Head of caudate nucleus (tissue), 42 donors: Measurements from ENCODE around the gene APEX1.
"Not testable (repeated sequence)": the region's sequence is repeated elsewhere in the genome, so short reads cannot be mapped to it uniquely, and the experiment has no call there.

Experiments
- DNase-seq, 42 donors: peaks; one replicate each; pipeline versions ENCODE4 v3.0.0 to v3.0.0-alpha.2; 2020 to 2021; ENCODE audit warnings: mixed read lengths in 7 of 42
- intact Hi-C: fragments of 100-400 bp; cut with DNase I; formaldehyde crosslinking; loops from one replicate; pipeline ENCODE4 v1.15.0; 2022

The APEX1 gene

DNA sequence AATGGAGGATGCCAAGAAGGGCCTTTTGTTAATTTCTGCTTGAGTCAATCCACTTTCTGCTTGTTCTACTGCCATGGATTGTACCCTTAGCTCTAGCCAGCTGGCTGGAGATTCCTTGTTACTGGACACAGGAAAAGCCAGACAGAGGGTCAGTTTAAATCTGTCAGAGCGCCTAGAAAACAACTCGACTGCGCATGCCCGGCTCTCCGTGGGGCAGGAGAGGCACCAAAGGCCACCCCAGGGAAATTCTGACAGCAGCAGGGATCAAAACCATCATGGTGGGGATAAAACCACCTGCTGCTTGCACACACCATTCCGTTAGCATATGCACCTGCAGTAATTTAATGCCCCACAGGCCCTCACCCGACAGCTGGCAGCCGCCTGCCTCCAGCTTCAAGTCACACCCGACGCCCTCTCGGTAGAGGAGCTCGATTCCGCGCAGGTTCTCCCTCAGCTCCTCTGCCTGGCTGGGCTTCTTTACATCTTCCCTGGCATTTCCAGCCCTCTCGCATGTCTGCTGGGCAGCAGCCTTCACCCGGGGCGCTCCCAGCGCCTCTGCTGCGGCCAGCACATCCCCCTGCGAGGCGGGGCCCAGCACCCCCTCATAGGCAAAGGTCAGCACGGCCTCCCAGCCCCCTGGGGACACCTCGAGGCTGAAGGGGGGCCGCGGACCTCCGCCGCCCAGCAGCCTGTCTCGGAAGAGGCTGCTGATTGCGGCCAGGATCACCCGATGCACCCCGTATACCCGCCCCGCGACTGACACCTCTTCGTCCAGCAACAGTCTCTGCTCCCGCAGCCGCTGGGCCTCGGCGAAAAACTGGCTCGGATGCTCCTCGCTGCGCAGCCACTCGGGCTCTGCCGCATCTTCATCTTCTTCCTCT lies 20.1 kb upstream of the APEX1 start:
- intact Hi-C loops: no loop called here
- peak; percentile 40 to 90 (median 78) for DNase-seq

DNA sequence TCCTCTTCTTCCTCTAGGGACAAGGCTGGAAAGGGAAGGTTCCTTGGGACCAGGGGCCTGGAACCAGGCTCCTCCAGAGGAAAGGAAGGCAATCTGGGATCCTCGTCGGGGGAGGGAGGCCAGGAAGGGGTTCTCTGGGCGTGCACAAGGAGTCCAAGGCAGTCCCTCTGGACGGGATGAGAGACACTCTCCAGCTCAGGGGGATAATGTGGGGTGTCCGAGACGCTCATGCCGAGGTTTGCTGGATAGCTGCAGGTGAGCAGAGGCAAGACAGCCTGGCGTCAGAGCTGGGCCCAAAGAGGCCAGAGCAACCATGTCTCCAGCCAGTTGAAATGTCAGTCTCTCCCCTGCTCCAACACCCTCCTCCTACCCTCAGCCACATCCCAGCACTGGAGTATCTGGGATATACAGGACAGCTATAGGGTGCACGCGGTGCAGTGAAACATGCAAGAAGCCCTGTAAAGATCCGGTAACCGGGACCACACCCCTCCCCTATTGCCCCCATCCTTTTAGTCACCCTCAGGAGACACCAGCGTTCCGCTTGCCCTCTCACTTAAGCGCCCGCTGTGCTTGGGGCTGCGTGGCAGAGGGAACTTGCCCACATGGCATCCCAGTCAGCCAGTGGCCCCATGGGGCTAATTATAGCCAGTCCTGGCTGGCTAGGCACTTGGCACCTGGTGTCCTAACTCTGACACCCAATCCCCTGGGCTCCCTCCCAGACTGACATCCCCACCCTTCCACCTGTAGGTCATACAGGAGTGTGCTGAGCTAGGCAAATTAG lies 19.3 kb upstream of the APEX1 start, which contains the start of gene KLHL33:
Gene KLHL33, minus strand, starts transcription at position 585 of the 781 bp plus-strand sequence. Its CDS starts 355 bp downstream, at position 230.
- intact Hi-C loops: no loop called here
- DNase-seq: no peak

DNA sequence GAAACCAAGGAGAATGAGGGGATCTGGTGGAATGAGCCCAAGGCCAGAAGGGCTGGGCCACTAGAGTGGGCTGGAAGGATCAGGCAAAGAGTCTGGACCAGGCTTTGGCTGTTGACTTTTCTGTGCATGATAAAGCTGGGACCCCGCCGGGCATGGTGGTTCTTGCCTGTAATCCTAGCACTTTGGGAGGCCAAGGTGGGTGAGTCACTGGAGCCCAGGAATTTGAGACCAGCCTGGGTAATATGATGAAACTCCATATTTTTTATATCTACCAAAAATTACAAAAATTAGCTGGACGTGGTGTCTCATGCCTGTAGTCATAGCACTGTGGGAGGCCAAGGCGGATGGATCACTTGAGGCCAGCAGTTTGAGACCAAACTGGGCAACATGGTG lies 18.7 kb upstream of the APEX1 start:
- intact Hi-C loops: no loop called here
- DNase-seq: no peak

DNA sequence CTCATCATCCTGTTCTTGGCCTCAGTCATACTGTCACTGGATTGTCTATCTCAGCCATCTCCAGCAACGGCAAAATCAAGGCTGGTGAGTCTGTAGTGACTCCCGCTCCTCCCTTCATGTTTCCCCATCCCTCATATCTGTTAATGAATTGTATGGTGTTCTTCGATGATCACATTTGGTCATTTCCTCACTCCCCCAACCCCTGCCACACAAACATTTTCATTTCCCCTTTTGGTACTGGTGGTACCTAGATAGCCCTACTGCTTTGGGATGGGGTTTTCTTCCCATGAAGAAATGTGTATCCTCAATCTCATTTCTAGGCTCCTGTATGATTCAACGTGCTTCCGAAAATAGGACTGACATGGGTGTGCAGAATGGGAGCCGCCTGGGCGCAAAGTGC lies 16.4 kb upstream of the APEX1 start:
- intact Hi-C loops: no loop called here
- no peak for DNase-seq

DNA sequence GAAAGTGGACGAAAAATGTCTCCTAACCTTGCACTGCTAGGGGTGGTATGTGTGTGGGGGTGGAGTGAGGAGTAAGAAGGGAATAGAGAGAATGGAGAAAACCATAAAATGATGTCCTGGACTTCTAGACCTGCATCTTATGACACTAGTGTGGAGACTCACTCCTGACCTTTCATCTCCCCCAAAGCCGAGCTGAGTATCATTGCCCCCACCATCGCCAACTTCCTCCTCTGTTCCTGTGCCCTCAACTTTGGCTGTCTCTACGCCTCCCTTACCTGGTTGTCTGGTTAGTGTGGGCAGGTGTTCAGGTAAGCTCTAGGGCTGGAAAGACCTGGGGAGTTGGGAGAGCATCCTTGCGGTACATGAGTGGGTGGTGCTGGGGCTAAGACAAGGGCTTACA lies 14.6 kb upstream of the APEX1 start:
- DNase-seq: no peak
- intact Hi-C loops: no loop called here

DNA sequence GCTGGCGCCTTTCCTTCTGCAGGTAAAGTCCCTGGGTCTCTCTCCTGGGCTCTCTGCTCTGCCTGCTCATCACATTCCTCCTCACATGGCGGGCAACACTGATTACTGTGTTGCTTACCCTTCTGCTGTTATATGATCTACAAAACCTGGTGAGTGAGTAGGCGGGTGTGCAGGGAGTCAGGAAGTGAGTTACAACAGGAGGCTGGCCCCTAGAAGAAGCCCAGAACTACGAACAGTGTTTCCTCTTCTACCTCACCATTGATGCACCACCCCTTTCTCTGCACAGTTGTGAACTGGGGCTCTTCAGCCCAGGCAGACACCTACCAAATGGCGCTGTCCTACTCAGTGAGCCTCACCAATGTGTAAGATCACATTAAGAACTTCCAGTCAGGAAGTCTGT lies 14.1 kb upstream of the APEX1 start:
- no peak for DNase-seq
- intact Hi-C loops: no loop called here

DNA sequence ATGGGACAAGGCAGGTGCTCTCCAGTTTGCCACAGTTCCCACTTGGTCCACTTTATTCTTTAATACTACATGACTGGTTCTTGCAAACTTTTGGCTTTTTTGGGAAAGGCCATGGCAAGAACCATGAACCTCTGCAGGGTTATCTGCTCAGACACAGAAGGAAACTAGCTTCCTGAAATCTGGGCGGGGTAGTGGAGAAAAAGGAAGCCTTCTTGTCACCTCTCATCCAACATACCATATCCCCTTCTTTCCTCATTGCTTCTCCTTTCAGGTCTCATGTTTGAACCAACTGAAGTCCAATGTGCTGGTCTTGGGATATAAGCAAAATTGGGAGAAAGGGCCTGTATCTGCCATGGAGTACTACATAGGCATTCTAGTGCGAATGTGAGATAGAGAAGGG lies 13.6 kb upstream of the APEX1 start:
- no peak for DNase-seq
- intact Hi-C loops: no loop called here

DNA sequence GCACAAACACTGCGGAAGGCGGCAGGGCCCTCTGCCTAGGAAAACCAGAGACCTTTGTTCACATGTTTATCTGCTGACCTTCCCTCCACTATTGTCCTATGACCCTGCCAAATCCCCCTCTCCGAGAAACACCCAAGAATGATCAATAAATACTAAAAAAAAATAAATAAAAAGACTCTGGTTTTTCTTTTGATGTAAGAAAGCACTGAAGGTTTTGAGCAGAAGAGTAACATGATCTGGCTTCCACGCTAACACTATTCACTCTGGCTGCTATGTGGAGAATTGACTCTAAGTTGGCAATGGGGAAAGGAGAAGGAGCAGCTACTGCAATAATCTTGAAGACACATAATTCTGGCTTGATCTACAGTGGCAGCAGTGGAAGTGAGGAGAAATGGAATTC lies 11.4 kb upstream of the APEX1 start:
- intact Hi-C loops, DNase-seq: not testable (repeated sequence)

DNA sequence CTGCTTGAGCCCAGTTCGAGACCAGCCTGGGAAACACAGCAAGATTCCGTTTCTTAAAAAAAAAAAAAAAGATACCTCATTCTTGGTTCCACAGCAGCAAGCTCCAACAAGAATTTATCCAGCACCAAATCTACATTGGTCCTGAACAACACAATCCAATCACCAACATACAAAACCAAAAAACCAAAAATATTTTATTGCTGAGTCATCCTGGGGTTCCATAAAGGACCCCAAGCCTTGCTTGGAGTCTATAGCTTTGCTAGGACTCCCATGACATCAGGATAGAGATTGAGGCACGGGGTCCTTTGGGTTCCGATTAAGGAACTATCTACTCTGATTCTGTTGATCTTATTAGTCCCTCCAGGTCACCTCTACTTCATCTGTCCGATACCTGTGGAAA lies 8.1 kb upstream of the APEX1 start:
- DNase-seq: no peak
- intact Hi-C loops: no loop called here

DNA sequence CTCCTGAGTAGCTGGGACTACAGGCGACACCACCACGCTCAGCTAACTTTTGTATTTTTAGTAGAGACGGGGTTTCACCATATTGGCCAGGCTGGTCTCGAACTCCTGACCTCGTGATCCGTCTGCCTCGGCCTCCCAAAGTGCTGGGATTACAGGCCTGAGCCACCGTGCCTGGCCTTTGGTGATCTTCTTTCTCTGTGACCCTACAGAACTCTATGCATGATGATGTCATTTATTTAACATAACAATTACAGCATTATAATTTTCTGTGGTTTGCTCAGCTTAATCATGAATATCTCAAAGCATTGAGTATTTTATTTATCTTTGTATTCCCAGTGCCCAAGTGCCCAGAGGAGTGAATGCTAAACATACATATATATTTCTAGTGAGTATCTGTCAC lies 2.2 kb upstream of the APEX1 start:
- intact Hi-C loops: loop anchor here (10.0 kb wide), 1 partner anchor 232 kb away; the partner anchor contains the start of genes ANG and RNASE4
- DNase-seq: not testable (repeated sequence)

DNA sequence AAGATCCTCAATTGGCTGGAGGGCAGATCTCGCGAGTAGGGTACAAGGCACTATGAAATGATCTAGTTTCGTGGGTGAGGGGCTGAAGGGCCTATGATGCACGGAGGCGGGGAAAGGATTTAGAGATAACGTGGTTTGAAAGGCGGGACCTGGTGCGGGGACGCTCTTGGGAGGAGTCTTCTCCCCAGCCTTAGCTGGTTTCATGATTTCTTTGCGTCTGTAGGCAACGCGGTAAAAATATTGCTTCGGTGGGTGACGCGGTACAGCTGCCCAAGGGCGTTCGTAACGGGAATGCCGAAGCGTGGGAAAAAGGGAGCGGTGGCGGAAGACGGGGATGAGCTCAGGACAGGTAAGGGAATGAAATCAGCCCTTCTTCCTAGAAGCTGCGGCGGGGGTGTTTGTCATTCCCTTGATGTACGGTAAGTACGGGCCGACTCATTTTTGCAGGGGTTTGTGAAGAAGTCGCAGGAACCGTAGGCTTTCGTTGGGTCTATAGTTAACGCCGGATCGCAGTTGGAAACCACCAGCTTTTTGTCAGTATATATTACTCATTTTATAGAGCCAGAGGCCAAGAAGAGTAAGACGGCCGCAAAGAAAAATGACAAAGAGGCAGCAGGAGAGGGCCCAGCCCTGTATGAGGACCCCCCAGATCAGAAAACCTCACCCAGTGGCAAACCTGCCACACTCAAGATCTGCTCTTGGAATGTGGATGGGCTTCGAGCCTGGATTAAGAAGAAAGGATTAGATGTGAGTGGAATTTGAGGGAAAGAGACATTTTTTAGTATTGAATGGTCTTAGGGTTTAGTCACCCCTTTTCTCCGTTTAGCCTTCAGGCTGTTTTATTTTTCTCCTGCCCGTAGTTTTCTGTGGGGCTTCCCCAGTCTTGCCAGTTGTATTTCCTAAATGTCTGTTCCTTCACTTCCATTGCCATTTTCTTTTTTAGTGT lies 602 bp downstream of the APEX1 start:
- DNase-seq: peak in 26 of 42 donors; percentile 34 to 77 (median 60)
- intact Hi-C loops: loop anchor here (2.0 to 10.0 kb wide), 3 partner anchors 43 to 229 kb away; partner anchors contain the start of genes ANG, RNASE4 and TEP1

DNA sequence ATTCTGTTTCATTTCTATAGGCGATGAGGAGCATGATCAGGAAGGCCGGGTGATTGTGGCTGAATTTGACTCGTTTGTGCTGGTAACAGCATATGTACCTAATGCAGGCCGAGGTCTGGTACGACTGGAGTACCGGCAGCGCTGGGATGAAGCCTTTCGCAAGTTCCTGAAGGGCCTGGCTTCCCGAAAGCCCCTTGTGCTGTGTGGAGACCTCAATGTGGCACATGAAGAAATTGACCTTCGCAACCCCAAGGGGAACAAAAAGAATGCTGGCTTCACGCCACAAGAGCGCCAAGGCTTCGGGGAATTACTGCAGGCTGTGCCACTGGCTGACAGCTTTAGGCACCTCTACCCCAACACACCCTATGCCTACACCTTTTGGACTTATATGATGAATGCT lies 1.9 kb downstream of the APEX1 start:
- intact Hi-C loops: loop anchor here (5.0 to 10.0 kb wide), 2 partner anchors 155 to 228 kb away; partner anchors contain the start of genes ANG and RNASE4

DNA sequence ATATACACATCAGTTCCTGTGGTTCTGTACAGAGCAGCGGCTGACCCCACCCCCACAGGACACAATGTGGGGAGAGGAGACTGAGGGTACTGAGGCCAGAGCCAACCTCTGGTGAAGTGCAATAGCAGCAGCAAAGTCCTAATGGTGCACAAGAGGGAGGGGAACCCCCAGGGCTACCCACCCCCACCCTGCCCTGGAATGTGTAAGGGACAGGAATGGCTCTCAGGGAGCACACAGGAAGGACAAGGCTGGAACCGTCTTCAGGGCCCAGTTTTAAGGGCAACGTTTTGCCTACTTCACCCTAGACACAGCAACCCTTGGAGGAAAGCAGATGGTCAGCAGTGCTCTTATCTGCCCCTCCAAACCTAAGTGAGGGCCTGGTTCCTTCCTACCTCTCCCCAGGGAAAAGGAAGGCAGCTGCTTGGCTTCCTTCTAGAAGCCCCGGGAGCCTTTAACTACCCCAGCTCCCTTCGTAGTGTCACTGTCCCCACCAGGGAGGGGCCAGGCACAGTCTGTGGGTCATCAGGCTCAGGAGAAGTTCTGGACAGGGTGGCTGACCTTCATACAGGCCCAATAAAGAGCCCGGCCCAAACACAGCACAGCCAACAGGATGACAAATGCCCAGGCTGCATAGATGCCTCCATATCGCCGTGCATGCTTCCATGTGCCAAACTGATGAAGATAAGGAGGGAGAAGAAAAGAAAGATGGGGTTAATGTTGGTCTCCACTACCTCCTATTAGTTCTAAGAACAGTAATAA lies 3.2 kb downstream of the APEX1 start:
- intact Hi-C loops: loop anchor here (5.0 to 10.0 kb wide), 2 partner anchors 154 to 227 kb away; partner anchors contain the start of genes ANG and RNASE4

More for the DNA sequence above, 1.9 kb downstream of the APEX1 start:
- DNase-seq: peak in 3 of 42 donors; percentile 5 to 39 (median 8)

DNA sequence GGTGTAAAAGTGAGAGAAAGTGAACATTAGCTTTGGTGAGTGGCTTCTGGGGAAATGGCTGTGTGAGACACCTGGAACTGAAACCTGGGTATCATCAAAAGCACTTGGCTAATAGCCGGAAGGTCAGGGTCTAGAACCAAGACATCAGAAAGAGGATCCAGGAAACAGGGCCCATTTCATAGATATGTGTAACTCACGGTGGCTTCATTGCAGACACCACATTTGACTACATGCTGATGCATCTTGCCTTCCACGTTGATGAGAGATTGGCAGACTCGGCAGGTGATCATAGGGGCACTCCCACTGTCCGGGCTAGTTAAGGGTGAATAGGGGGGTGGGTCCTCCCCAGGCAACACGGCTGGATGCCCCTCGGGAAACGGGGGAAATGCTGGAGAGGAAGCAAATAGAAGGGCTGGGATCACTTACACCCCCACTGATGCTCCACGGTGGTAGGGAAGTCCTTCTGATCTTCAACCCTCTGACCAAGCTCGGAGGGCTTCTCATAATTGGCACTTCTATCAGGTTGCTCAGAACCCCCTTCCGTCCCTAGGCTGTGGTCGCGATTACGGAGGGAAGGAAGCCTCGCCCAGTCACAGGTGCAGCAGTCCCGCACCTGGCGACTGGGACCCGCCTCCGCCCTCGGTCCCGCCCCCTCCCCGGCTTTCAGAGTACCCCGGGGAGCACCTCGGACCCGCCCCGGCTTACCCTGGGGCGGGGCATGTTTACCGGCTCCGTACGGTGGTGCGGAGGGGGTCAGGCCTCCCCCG lies 5.6 kb downstream of the APEX1 start:
- DNase-seq: peak in 5 of 42 donors; percentile 5 to 29 (median 16)
- intact Hi-C loops: loop anchor here (2.0 kb wide), 1 partner anchor 118 kb away; the partner anchor contains the start of gene PARP2

More for the DNA sequence above, 3.2 kb downstream of the APEX1 start:
- no peak for DNase-seq

DNA sequence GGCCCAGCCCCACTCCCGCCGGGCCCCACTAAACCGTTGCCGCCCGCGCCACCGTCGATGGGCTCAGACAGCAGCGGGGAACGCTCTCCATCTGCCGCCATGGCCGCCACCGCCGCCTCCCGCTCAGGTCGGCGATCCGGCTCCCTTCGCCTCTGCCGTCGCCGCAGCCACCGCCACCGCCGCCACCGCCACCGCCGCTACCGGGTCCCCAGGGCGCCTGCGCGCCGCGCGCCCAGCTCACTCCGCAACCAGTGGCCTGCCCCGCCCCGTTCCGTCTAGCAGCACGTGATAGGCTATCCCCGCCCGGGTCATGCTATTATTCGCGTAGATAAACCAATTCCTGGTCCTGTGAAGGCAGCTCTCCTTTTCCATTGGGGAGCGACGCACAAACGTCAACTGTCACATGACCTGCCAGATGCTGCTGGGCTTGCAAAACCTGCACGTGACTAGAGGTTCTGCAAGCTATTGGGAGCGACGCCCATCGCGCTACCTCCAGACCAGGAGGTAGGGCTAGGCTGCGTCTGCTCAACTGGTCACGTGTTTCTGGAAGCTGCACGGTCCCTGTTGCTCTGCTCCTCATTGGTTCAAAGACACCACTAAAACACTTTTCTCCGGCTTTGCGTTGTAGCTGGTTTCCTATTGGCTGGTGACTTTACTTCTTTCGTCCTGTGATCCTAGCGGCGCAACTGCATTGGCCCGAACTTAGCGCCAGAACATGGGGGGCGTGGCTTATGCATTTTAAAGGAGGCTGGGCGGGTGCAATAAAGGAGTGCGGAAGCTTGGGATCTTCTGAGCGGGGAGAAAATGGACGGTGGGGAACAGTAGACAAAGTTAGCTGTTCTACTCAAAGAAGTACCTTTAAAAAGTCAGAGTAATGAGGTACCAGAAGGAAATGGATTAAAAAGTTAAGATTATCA lies 6.5 kb downstream of the APEX1 start, which contains the start of gene PIP4P1:
Gene PIP4P1, minus strand, starts transcription at position 210 of the 917 bp plus-strand sequence. Its CDS starts 109 bp downstream, at position 101.
- intact Hi-C loops: loop anchor here (2.0 kb wide), 1 partner anchor 119 kb away; the partner anchor contains the start of gene PARP2
- peak; percentile 97 to 100 (median 99) for DNase-seq
